Panc1 (cell line): ENCODE measurements around the gene SSBP2. TPM values are rescaled to one million over a fixed set of nuclear protein-coding genes. Genes with fewer than 3 reads are reported as not detected.

Experiments
- ATAC-seq: fragments of 200-7000 bp; cut with Tn5 transposase; 2 replicates; pipeline ENCODE4 v1.9.1; 2020; ENCODE audit warnings: mild to moderate bottlenecking, moderate library complexity
- BruUV-seq: library from RNA; stranded (reverse); fragments of 400-500 nt; replicated peaks from 2 replicates; lab custom pipeline; 2021; lab: Mats Ljungman, UMichigan
- CTCF ChIA-PET: fragments of 300-600 bp; sonication (Branson Sonifier 250); formaldehyde crosslinking; loops from one replicate; lab custom pipeline; 2022; ENCODE audit warnings: antibody characterized with exemption; lab: Charles Lee
- POLR2A ChIA-PET: fragments of 300-600 bp; sonication (Branson Sonifier 250); formaldehyde crosslinking; loops from one replicate; lab custom pipeline; 2022; ENCODE audit warnings: antibody characterized with exemption; lab: Charles Lee
- DNase-seq: peaks from one replicate; pipeline ENCODE4 v3.0.0-alpha.2; 2010; ENCODE audit warnings: low read depth, low spot score
- H3K27ac ChIP-seq: 2 replicates; pipeline ENCODE4 v1.5.1; 2011; ENCODE audit warnings: mild to moderate bottlenecking, low read length, inconsistent platforms
- H3K27me3 ChIP-seq: fragments of 200-500 bp; sonication (Bioruptor generic); 2 replicates; pipeline ENCODE4 v1.6.0; 2014; ENCODE audit warnings: low read length, inconsistent platforms; ENCODE audit not compliant: control insufficient read depth, insufficient read depth
- H3K36me3 ChIP-seq: fragments of 200-500 bp; sonication (Bioruptor generic); 2 replicates; pipeline ENCODE4 v1.5.1; 2014; ENCODE audit warnings: inconsistent platforms, mild to moderate bottlenecking, low read length, moderate library complexity; ENCODE audit not compliant: control insufficient read depth, insufficient read depth
- H3K4me1 ChIP-seq: 2 replicates; pipeline ENCODE4 v1.5.1; 2011; ENCODE audit warnings: inconsistent platforms, mild to moderate bottlenecking, low read length, moderate library complexity; ENCODE audit not compliant: control insufficient read depth, insufficient read depth
- H3K4me3 ChIP-seq, 2 experiments: 2 replicates each; pipeline ENCODE4 v1.5.1; 2011 to 2012; ENCODE audit warnings: low read depth in 2 of 2, low read length in 2 of 2, mild to moderate bottlenecking in 2 of 2, inconsistent platforms in 1 of 2, moderate library complexity in 1 of 2
- H3K9me3 ChIP-seq: fragments of 200-500 bp; sonication (Bioruptor generic); 2 replicates; pipeline ENCODE4 v1.5.1; 2014; ENCODE audit warnings: low read depth, mild to moderate bottlenecking, inconsistent platforms, low read length, moderate library complexity; ENCODE audit not compliant: control insufficient read depth, insufficient read depth
- POLR2AphosphoS5 ChIP-seq: IDR thresholded peaks from 2 replicates; pipeline ENCODE4 v1.6.1; 2012; ENCODE audit warnings: mild to moderate bottlenecking, low read depth, low read length, moderate library complexity
- SIN3A ChIP-seq: IDR thresholded peaks from 2 replicates; pipeline ENCODE4 v1.6.1; 2012; ENCODE audit warnings: low read depth, mild to moderate bottlenecking, low read length, moderate library complexity, borderline replicate concordance; ENCODE audit not compliant: insufficient read depth
- TCF7L2 ChIP-seq: IDR thresholded peaks from 2 replicates; pipeline ENCODE4 v1.6.1; 2011; ENCODE audit warnings: mild to moderate bottlenecking, low read depth, low read length, inconsistent platforms
- in situ Hi-C: cut with HindIII; loops from 2 replicates; pipeline ENCODE4 v1.10.0; 2016; ENCODE audit warnings: low sequenced_read_pairs, low pct_unique_long_range_greater_than_20kb
- intact Hi-C: fragments of 100-400 bp; cut with micrococcal nuclease; formaldehyde crosslinking; loops from one replicate; pipeline ENCODE4 v1.10.0; 2022; ENCODE audit not compliant: unreplicated experiment
- total RNA-seq: library from RNA; stranded (reverse); gene quantifications from one replicate; pipeline ENCODE4 v1.2.1, GENCODE V29; 2021; ENCODE audit not compliant: unreplicated experiment
- TF ChIP-seq, protein P1 (sequence below), 2 experiments: IDR thresholded peaks; 2 replicates each; pipeline ENCODE4 v1.6.1; 2011 to 2012; ENCODE audit warnings: low read depth in 2 of 2, control low read depth in 1 of 2, low read length in 1 of 2, mild to moderate bottlenecking in 1 of 2, moderate library complexity in 1 of 2; ENCODE audit not compliant: insufficient read depth in 1 of 2
- TF ChIP-seq, protein P2 (sequence below): fragments of 450-650 bp; IDR thresholded peaks from 2 replicates; pipeline ENCODE4 v1.5.1; 2017; ENCODE audit warnings: mild to moderate bottlenecking

The SSBP2 gene
- total RNA-seq, 1 experiment from 2014 or later: 16.3 TPM

DNA sequence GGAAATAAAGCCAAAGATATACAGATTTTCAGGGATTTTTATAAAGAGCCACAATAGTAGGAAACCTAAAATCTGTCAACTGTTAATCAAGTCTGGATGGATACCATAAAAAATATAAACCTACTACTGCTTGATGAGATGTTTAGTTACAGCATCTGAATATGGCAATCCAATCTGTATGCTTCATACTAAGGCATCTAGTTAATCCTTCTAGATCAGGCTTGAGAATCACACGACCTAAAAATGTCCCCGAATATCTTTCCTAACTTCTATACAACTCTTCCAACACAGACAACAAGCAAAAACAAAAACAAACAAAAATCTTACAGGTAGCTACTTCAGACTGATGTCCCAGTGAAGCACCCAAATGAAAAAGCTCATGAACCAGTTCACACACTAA, 29.8 kb downstream of the SSBP2 start:
- POLR2A ChIA-PET: no interaction called here
- Histone ChIP-seq H3K4me3 (no peak overlapping the region), H3K36me3 (no peaks in the 10 kb centered on the region), H3K27me3 (no peaks in the 10 kb centered on the region), H3K9me3 (no peaks in the 10 kb centered on the region), H3K4me1 (peaks cover 3% of the 10 kb centered on the region; the same call in 1 of the 2 replicates), H3K27ac (no peak overlapping the region)
- intact Hi-C loops: no loop called here
- DNase-seq (no peak), ATAC-seq (no peak)
- TF ChIP-seq POLR2AphosphoS5 (no peak), TCF7L2 (no peak)
- TF ChIP-seq, protein P1, sequence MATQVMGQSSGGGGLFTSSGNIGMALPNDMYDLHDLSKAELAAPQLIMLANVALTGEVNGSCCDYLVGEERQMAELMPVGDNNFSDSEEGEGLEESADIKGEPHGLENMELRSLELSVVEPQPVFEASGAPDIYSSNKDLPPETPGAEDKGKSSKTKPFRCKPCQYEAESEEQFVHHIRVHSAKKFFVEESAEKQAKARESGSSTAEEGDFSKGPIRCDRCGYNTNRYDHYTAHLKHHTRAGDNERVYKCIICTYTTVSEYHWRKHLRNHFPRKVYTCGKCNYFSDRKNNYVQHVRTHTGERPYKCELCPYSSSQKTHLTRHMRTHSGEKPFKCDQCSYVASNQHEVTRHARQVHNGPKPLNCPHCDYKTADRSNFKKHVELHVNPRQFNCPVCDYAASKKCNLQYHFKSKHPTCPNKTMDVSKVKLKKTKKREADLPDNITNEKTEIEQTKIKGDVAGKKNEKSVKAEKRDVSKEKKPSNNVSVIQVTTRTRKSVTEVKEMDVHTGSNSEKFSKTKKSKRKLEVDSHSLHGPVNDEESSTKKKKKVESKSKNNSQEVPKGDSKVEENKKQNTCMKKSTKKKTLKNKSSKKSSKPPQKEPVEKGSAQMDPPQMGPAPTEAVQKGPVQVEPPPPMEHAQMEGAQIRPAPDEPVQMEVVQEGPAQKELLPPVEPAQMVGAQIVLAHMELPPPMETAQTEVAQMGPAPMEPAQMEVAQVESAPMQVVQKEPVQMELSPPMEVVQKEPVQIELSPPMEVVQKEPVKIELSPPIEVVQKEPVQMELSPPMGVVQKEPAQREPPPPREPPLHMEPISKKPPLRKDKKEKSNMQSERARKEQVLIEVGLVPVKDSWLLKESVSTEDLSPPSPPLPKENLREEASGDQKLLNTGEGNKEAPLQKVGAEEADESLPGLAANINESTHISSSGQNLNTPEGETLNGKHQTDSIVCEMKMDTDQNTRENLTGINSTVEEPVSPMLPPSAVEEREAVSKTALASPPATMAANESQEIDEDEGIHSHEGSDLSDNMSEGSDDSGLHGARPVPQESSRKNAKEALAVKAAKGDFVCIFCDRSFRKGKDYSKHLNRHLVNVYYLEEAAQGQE (IDR thresholded peaks at IDR 0.05; ENCODE audit: insufficient read depth in 1 of 2, low read depth in 2 of 2, low read length in 1 of 2): no peak
- TF ChIP-seq, protein P2, sequence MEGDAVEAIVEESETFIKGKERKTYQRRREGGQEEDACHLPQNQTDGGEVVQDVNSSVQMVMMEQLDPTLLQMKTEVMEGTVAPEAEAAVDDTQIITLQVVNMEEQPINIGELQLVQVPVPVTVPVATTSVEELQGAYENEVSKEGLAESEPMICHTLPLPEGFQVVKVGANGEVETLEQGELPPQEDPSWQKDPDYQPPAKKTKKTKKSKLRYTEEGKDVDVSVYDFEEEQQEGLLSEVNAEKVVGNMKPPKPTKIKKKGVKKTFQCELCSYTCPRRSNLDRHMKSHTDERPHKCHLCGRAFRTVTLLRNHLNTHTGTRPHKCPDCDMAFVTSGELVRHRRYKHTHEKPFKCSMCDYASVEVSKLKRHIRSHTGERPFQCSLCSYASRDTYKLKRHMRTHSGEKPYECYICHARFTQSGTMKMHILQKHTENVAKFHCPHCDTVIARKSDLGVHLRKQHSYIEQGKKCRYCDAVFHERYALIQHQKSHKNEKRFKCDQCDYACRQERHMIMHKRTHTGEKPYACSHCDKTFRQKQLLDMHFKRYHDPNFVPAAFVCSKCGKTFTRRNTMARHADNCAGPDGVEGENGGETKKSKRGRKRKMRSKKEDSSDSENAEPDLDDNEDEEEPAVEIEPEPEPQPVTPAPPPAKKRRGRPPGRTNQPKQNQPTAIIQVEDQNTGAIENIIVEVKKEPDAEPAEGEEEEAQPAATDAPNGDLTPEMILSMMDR: no peak
- CTCF ChIA-PET: no interaction called here
- in situ Hi-C loops: no loop called here
- no TSS peak for BruUV-seq

DNA sequence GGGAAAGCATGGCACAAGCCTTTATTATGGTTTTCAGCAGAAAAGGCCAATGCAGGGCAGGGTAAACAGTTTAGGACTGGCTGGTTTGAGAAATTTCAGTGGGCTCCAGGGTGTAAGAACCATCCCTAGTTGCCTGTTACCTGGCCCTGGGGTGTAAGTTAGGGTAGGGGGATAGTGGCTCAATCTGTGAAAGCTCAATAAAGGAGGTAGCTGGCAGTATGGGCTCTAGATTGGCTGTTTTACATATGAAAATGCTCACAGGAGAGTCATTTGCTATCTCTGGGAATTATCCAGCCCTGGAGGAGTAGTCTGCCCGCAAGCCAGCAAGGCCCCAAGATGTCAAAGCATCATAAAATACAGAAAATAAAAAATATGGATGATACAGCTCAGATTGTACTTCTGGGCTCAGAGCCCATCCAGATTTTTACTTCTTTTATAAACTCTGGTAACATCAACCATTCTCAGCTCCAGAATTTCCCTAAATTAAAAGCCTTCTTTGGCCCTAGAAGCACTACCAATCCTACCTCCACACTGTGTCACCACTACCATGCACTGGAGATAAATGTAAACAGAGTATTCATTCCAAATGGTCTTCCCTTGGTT, 31.1 kb downstream of the SSBP2 start:
- BruUV-seq: no TSS peak
- Histone ChIP-seq H3K36me3 (no peaks in the 10 kb centered on the region), H3K27ac (no peak overlapping the region), H3K27me3 (no peaks in the 10 kb centered on the region), H3K9me3 (no peaks in the 10 kb centered on the region), H3K4me3 (no peak overlapping the region), H3K4me1 (peaks cover 3% of the 10 kb centered on the region; the same call in 1 of the 2 replicates)
- no peak for TF ChIP-seq TCF7L2
- TF ChIP-seq POLR2AphosphoS5: no peak
- TF ChIP-seq, protein P2: no peak
- no peak for TF ChIP-seq SIN3A
- TF ChIP-seq, protein P1 (IDR thresholded peaks at IDR 0.05; ENCODE audit: insufficient read depth in 1 of 2, low read depth in 2 of 2, low read length in 1 of 2): no peak
- CTCF ChIA-PET: no interaction called here
- intact Hi-C loops: no loop called here
- in situ Hi-C loops: no loop called here
- DNase-seq: no peak
- no peak for ATAC-seq
- POLR2A ChIA-PET: no interaction called here
